GM12874 (cell line): ENCODE results near the gene PCDHGA9.
A peak's percentile ranks its signal among the peaks of the same experiment; 100 is the strongest.

Experiments
- CTCF ChIP-seq: IDR thresholded peaks from 2 replicates; pipeline ENCODE4 v1.5.1; 2011; ENCODE audit warnings: low read depth, mild to moderate bottlenecking, control low read depth, low read length, moderate library complexity; ENCODE audit not compliant: insufficient read depth

PCDHGA9 gene

GRCh38 chr5:141362719-141363118 lies 39.9 kb upstream of the PCDHGA9 start:
- no peak for TF ChIP-seq CTCF

GRCh38 chr5:141363952-141364660 lies 38.5 kb upstream of the PCDHGA9 start, which contains the start of gene PCDHGA5:
Gene PCDHGA5, plus strand, starts transcription at chr5:141364162. Its CDS starts 169 bp downstream, at chr5:141364331.
- TF ChIP-seq CTCF = no peak

- no peak for TF ChIP-seq CTCF
Observed at GRCh38 chr5:141366016-141366896, 36.3 kb upstream of the PCDHGA9 start.

GRCh38 chr5:141369994-141370848 lies 32.4 kb upstream of the PCDHGA9 start, which contains the start of gene PCDHGB3:
Gene PCDHGB3, plus strand, starts transcription at chr5:141370242. Its CDS starts 153 bp downstream, at chr5:141370395.
- peak; percentile 66 for TF ChIP-seq CTCF

- no peak for TF ChIP-seq CTCF
Observed at GRCh38 chr5:141371572-141372475, 30.8 kb upstream of the PCDHGA9 start.

GRCh38 chr5:141373673-141374317 lies 28.8 kb upstream of the PCDHGA9 start, which contains the start of gene PCDHGA6:
Gene PCDHGA6, plus strand, starts transcription at chr5:141373891. Its CDS starts 193 bp downstream, at chr5:141374084.
- TF ChIP-seq CTCF = peak; percentile 29; the same call in 1 of the 2 replicates
